Vagina (tissue), 2 donors: ENCODE measurements around the gene REXO5.

Experiments used
- POLR2A ChIP-seq, 2 donors: fragments of 450-650 bp; IDR thresholded peaks; one replicate each; pipeline ENCODE4 v1.6.1; 2017; ENCODE audit warnings: antibody characterized with exemption in 2 of 2, mild to moderate bottlenecking in 2 of 2, moderate library complexity in 2 of 2
- TF ChIP-seq, protein P1 (sequence below), 3 experiments: fragments of 450-650 bp in 2 of 3; fragments of 200-600 bp in 1 of 3; sonication (generic) in 1 of 3; IDR thresholded peaks; one replicate each; pipeline ENCODE4 v1.5.1; 2017 to 2019; ENCODE audit warnings: antibody characterized with exemption in 3 of 3, mild to moderate bottlenecking in 2 of 3, moderate library complexity in 2 of 3

- TF ChIP-seq, protein P1, sequence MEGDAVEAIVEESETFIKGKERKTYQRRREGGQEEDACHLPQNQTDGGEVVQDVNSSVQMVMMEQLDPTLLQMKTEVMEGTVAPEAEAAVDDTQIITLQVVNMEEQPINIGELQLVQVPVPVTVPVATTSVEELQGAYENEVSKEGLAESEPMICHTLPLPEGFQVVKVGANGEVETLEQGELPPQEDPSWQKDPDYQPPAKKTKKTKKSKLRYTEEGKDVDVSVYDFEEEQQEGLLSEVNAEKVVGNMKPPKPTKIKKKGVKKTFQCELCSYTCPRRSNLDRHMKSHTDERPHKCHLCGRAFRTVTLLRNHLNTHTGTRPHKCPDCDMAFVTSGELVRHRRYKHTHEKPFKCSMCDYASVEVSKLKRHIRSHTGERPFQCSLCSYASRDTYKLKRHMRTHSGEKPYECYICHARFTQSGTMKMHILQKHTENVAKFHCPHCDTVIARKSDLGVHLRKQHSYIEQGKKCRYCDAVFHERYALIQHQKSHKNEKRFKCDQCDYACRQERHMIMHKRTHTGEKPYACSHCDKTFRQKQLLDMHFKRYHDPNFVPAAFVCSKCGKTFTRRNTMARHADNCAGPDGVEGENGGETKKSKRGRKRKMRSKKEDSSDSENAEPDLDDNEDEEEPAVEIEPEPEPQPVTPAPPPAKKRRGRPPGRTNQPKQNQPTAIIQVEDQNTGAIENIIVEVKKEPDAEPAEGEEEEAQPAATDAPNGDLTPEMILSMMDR (IDR thresholded peaks at IDR 0.05), result no peak
- TF ChIP-seq POLR2A (IDR thresholded peaks at IDR 0.05), result no peak
Measured at GRCh38 chr16:20866801-20867200, 60.5 kb downstream of the REXO5 start.
